Smooth muscle cell of the coronary artery (primary cell): ENCODE data around the gene KIF17. TPM values are rescaled to one million over a fixed set of nuclear protein-coding genes. Genes with fewer than 3 reads are reported as not detected.

Experiments
- total RNA-seq: library from RNA; depleted of rRNA; stranded (reverse); fragments of >200 nt; gene quantifications from 2 replicates; pipeline ENCODE4 v1.2.3, GENCODE V29; 2014; ENCODE audit warnings: low replicate concordance

KIF17 gene
- total RNA-seq = 0.23 and 0.82 TPM in 2 replicates

GRCh38 chr1:20717452-20718342 is at the start of gene KIF17:
KIF17 (minus strand) TSS chr1:20718007; CDS start chr1:20717706, 301 bp downstream.

GRCh38 chr1:20732588-20733359 is 15.0 kb upstream of the KIF17 start, which contains the start of gene SH2D5:
SH2D5 (minus strand) TSS chr1:20732703; CDS start chr1:20728044, 4,659 bp downstream.

GRCh38 chr1:20661207-20662109 is 56.3 kb downstream of the KIF17 start, which contains the start of gene DDOST:
DDOST (minus strand) TSS chr1:20661369; CDS start chr1:20661350, 19 bp downstream.

GRCh38 chr1:20633190-20634064 is 84.4 kb downstream of the KIF17 start, which contains the start of gene PINK1:
PINK1 (plus strand) TSS chr1:20633458; CDS start chr1:20633549, 91 bp downstream.

Other genes starting within 250 kb of the KIF17 start
- gene CAMK2N1, start 231.8 kb downstream of the KIF17 start, total RNA-seq = 3.8 and 10.6 TPM in 2 replicates
- 14.6 and 18.0 TPM in 2 replicates for gene MUL1, start 209.9 kb downstream of the KIF17 start, total RNA-seq
- 0.08 TPM in 1 of 2 replicates, not detected in the other for gene FAM43B, start 165.4 kb downstream of the KIF17 start, total RNA-seq
- 0.38 TPM in 1 of 2 replicates, not detected in the other for gene CDA, start 128.9 kb downstream of the KIF17 start, total RNA-seq
- gene PINK1, start 84.5 kb downstream of the KIF17 start, total RNA-seq = 68.1 and 88.9 TPM in 2 replicates
- 345 and 410 TPM in 2 replicates for gene DDOST, start 56.6 kb downstream of the KIF17 start, total RNA-seq
- 1.5 and 2.4 TPM in 2 replicates for gene SH2D5, start 14.7 kb upstream of the KIF17 start, total RNA-seq
- 95.0 and 157 TPM in 2 replicates for gene HP1BP3, start 69.3 kb upstream of the KIF17 start, total RNA-seq